BJ (cell line): ENCODE data around the gene GIPC1. TPM values are rescaled to one million over a fixed set of nuclear protein-coding genes. Genes with fewer than 3 reads are reported as not detected.
"Not testable (repeated sequence)": the region's sequence is repeated elsewhere in the genome, so short reads cannot be mapped to it uniquely, and the experiment has no call there.

Source experiments
- CTCF ChIA-PET: fragments of 350-600 bp; formaldehyde crosslinking; extraction: SDS; loops from one replicate; lab custom pipeline; 2021; ENCODE audit warnings: antibody characterized with exemption, inconsistent platforms; lab: Yijun Ruan, JAX
- POLR2A ChIA-PET: fragments of 300-600 bp; sonication (Branson Sonifier 250); formaldehyde crosslinking; extraction: SDS; loops from one replicate; lab custom pipeline; 2021; ENCODE audit warnings: antibody characterized with exemption; lab: Charles Lee
- DNase-seq: peaks from one replicate; pipeline ENCODE4 v3.0.0-alpha.2; 2011; ENCODE audit warnings: low read depth
- H3K27me3 ChIP-seq: 2 replicates; pipeline ENCODE4 v1.6.0; 2011; ENCODE audit warnings: low read length; ENCODE audit not compliant: control insufficient read depth, insufficient read depth
- H3K36me3 ChIP-seq: 2 replicates; pipeline ENCODE4 v1.5.1; 2011; ENCODE audit warnings: low read length; ENCODE audit not compliant: control insufficient read depth, insufficient read depth
- H3K4me3 ChIP-seq: 2 replicates; pipeline ENCODE4 v1.5.1; 2011; ENCODE audit warnings: low read depth, mild to moderate bottlenecking, control low read depth, low read length
- polyA plus RNA-seq: library from polyadenylated mRNA; depleted of rRNA; stranded (reverse); fragments of >200 nt; gene quantifications from 2 replicates; pipeline ENCODE4 v1.2.3, GENCODE V29; 2011
- TF ChIP-seq, protein P1 (sequence below): IDR thresholded peaks from 2 replicates; pipeline ENCODE4 v1.5.1; 2011; ENCODE audit warnings: low read depth, mild to moderate bottlenecking, control low read depth, inconsistent platforms, low read length, moderate library complexity; ENCODE audit not compliant: insufficient read depth

The GIPC1 gene
- polyA plus RNA-seq, 1 experiment: 119 TPM

GRCh38 chr19:14505488-14506239 is 9.7 kb upstream of the GIPC1 start:
- H3K27me3 ChIP-seq: no peaks in the 10 kb centered on the region
- ChIA-PET CTCF (interaction anchor here (0.6 to 3.5 kb wide), 10 partner anchors 8 to 64 kb away, joined by 3 to 23 read pairs (median 6); partner anchors contain the start of gene DNAJB1), POLR2A (interaction anchor here (0.6 to 1.5 kb wide), 2 partner anchors 12 to 19 kb away, joined by 5 read pairs; partner anchors contain the start of gene DNAJB1)
- DNase-seq: peak; percentile 64
- H3K36me3 ChIP-seq: no peaks in the 10 kb centered on the region
- no peak overlapping the region for H3K4me3 ChIP-seq
- TF ChIP-seq, protein P1, sequence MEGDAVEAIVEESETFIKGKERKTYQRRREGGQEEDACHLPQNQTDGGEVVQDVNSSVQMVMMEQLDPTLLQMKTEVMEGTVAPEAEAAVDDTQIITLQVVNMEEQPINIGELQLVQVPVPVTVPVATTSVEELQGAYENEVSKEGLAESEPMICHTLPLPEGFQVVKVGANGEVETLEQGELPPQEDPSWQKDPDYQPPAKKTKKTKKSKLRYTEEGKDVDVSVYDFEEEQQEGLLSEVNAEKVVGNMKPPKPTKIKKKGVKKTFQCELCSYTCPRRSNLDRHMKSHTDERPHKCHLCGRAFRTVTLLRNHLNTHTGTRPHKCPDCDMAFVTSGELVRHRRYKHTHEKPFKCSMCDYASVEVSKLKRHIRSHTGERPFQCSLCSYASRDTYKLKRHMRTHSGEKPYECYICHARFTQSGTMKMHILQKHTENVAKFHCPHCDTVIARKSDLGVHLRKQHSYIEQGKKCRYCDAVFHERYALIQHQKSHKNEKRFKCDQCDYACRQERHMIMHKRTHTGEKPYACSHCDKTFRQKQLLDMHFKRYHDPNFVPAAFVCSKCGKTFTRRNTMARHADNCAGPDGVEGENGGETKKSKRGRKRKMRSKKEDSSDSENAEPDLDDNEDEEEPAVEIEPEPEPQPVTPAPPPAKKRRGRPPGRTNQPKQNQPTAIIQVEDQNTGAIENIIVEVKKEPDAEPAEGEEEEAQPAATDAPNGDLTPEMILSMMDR: peak; percentile 85

GRCh38 chr19:14504575-14504974 is 8.6 kb upstream of the GIPC1 start:
- CTCF ChIA-PET: interaction anchor here (0.9 to 3.5 kb wide), 12 partner anchors 9 to 73 kb away, joined by 3 to 23 read pairs (median 4); partner anchors contain the start of genes DNAJB1, GIPC1 and NDUFB7
- H3K36me3 ChIP-seq, DNase-seq, POLR2A ChIA-PET, H3K4me3 ChIP-seq, H3K27me3 ChIP-seq: not testable (repeated sequence)

GRCh38 chr19:14503285-14503684 is 7.4 kb upstream of the GIPC1 start:
- DNase-seq: no peak
- H3K4me3 ChIP-seq: no peak overlapping the region
- H3K27me3 ChIP-seq: no peaks in the 10 kb centered on the region
- POLR2A ChIA-PET: no interaction called here
- TF ChIP-seq, protein P1: no peak
- CTCF ChIA-PET: interaction anchor here (1.6 kb wide), 1 partner anchor 53 kb away, joined by 5 read pairs; no protein-coding TSS in a partner anchor
- no peaks in the 10 kb centered on the region for H3K36me3 ChIP-seq

GRCh38 chr19:14502334-14503092 is 6.6 kb upstream of the GIPC1 start:
- no peak overlapping the region for H3K4me3 ChIP-seq
- no peak for DNase-seq
- TF ChIP-seq, protein P1: no peak
- H3K36me3 ChIP-seq: no peaks in the 10 kb centered on the region
- CTCF ChIA-PET: interaction anchor here (1.6 kb wide), 1 partner anchor 54 kb away, joined by 5 read pairs; no protein-coding TSS in a partner anchor
- H3K27me3 ChIP-seq: no peaks in the 10 kb centered on the region
- POLR2A ChIA-PET: no interaction called here

DNA sequence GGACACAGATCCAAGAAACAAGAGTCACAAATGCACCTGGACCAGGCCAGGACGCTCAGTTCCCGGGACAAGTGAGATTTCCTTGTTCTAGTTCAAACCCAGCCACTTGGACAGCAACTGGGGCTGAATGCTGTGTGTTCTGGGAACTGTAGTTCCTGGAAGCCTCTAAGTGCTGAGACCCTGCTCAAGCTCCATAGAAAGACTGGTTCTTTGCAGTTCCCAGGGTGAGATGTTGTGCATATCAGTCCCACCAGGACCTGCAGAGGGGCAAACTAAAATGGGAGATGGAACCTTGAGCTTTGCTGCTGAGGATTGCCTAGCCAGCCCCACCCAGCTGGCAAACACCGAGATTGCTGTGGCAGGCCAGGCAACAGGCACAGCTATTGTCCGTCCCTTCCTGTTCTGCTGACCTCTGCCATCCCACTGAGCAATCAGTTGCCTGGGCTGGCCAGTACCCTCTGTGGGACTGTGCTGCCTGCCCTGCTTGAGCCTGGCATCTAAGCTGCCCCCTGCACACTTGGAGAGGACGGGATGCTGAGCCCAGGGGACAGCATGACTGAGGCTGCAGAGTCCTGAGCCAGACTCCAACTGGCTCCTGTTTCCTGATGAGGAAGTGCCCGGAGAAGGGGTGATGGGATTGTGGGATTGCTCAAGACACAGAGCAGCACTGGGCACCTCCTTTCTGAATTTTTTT is 1.4 kb upstream of the GIPC1 start:
- Histone ChIP-seq H3K27me3 (no peaks in the 10 kb centered on the region), H3K36me3 (peaks cover 6% of the 10 kb centered on the region; the same call in 1 of the 2 replicates), H3K4me3 (no peak overlapping the region)
- POLR2A ChIA-PET: interaction anchor here (0.6 kb wide), 1 partner anchor 21 kb away, joined by 3 read pairs; the partner anchor contains the start of gene DNAJB1
- no peak for DNase-seq
- CTCF ChIA-PET: interaction anchor here (1.1 to 1.7 kb wide), 2 partner anchors 9 to 25 kb away, joined by 4 to 9 read pairs; no protein-coding TSS in a partner anchor
- TF ChIP-seq, protein P1: no peak
